K562 (cell line): Measurements from ENCODE around the gene POLR2M. TPM values are rescaled to one million over a fixed set of nuclear protein-coding genes. Genes with fewer than 3 reads are reported as not detected.

Source experiments
- ATAC-seq: fragments of 200-7000 bp; cut with Tn5 transposase; 3 replicates; pipeline ENCODE4 v1.9.1; 2020; ENCODE audit warnings: moderate library complexity
- BruUV-seq: library from RNA; stranded (reverse); fragments of 400-500 nt; replicated peaks from 2 replicates; lab custom pipeline; 2021; lab: Mats Ljungman, UMichigan
- CTCF ChIA-PET: fragments of 300-600 bp; formaldehyde crosslinking; extraction: SDS; loops from one replicate; lab custom pipeline; 2021; ENCODE audit warnings: low intra/inter-chr PET ratio; lab: Yijun Ruan, JAX
- POLR2A ChIA-PET: fragments of 300-600, 350-650 bp; sonication (Branson Sonifier 250); formaldehyde crosslinking; extraction: SDS; loops from one replicate; lab custom pipeline; 2021; ENCODE audit warnings: antibody characterized with exemption, inconsistent platforms; lab: Yijun Ruan, JAX
- DNase-seq, 4 experiments: peaks; one replicate each; pipeline versions ENCODE4 v3.0.0 to v3.0.0-alpha.2; 2011 to 2018; ENCODE audit warnings: low spot score in 3 of 4, mixed read lengths in 3 of 4; ENCODE audit errors: extremely low read depth in 1 of 4
- FAIRE-seq: peaks from 2 replicates; lab custom pipeline; 2011; peaks lifted over from hg19 to GRCh38; lab: Jason Lieb, UNC
- H2AFZ ChIP-seq: 2 replicates; pipeline ENCODE4 v1.6.0; 2011; ENCODE audit warnings: low read depth, low read length, control low read depth, inconsistent platforms
- H3K27ac ChIP-seq: fragments of 200-600 bp; 3 replicates; pipeline ENCODE4 v1.8.0; 2011; ENCODE audit warnings: low read depth, mild to moderate bottlenecking, control low read depth, inconsistent platforms, low read length, moderate library complexity, mixed read lengths; ENCODE audit errors: extremely low read depth
- H3K27me3 ChIP-seq, 2 experiments: fragments of 300-600 bp in 1 of 2; 2 replicates in 1 of 2; 3 replicates in 1 of 2; pipeline versions ENCODE4 v1.6.0 to v1.8.0; 2011; ENCODE audit warnings: inconsistent platforms in 2 of 2, low read length in 2 of 2, mild to moderate bottlenecking in 1 of 2, mixed read lengths in 1 of 2, moderate library complexity in 1 of 2; ENCODE audit not compliant: control insufficient read depth in 2 of 2, insufficient read depth in 2 of 2
- H3K36me3 ChIP-seq: fragments of 300-600 bp; 3 replicates; pipeline ENCODE4 v1.8.0; 2011; ENCODE audit warnings: mild to moderate bottlenecking, low read length, inconsistent platforms; ENCODE audit not compliant: control insufficient read depth, insufficient read depth
- H3K4me1 ChIP-seq, 2 experiments: fragments of 200-600 bp in 1 of 2; replicated peaks in 1 of 2; 2 replicates in 1 of 2; 3 replicates in 1 of 2; pipeline versions ENCODE4 v1.5.1 to v1.8.0; 2011; ENCODE audit warnings: inconsistent platforms in 2 of 2, low read length in 2 of 2, mild to moderate bottlenecking in 1 of 2, mixed read lengths in 1 of 2, moderate library complexity in 1 of 2; ENCODE audit not compliant: control insufficient read depth in 2 of 2, insufficient read depth in 2 of 2
- H3K4me2 ChIP-seq: 2 replicates; pipeline ENCODE4 v1.6.1; 2011; ENCODE audit warnings: low read length, control low read depth, inconsistent platforms, mixed read lengths; ENCODE audit not compliant: insufficient read depth
- H3K4me3 ChIP-seq: fragments of 200-600 bp; sonication (generic), shearing (Covaris generic); 2 replicates; pipeline ENCODE4 v1.5.1; 2016; ENCODE audit warnings: control low read depth, inconsistent platforms
- H3K79me2 ChIP-seq: fragments of 200-600 bp; 3 replicates; pipeline ENCODE4 v1.8.0; 2011; ENCODE audit warnings: low read length, inconsistent platforms; ENCODE audit not compliant: control insufficient read depth, insufficient read depth
- H3K9ac ChIP-seq, 2 experiments: 2 replicates each; pipeline versions ENCODE4 v1.6.0 to v1.6.1; 2011; ENCODE audit warnings: low read depth in 2 of 2, low read length in 2 of 2, control low read depth in 1 of 2, inconsistent platforms in 1 of 2, mild to moderate bottlenecking in 1 of 2, mixed read lengths in 1 of 2; ENCODE audit not compliant: insufficient read depth in 1 of 2
- H3K9me1 ChIP-seq: one replicate; pipeline ENCODE4 v1.6.0; 2011; ENCODE audit warnings: inconsistent platforms, mild to moderate bottlenecking, low read length, moderate library complexity; ENCODE audit not compliant: control insufficient read depth, insufficient read depth
- H3K9me3 ChIP-seq: replicated peaks from 2 replicates; pipeline ENCODE4 v1.5.1; 2011; ENCODE audit warnings: low read depth, low read length, inconsistent platforms; ENCODE audit not compliant: control insufficient read depth, insufficient read depth
- H4K20me1 ChIP-seq: replicated peaks from 2 replicates; pipeline ENCODE4 v1.6.1; 2011; ENCODE audit warnings: low read length, inconsistent platforms, mixed read lengths; ENCODE audit not compliant: control insufficient read depth, insufficient read depth
- ARNT ChIP-seq, 2 experiments: fragments of 450-650 bp; IDR thresholded peaks; 2 replicates each; pipeline ENCODE4 v1.6.1; 2016; ENCODE audit warnings: mild to moderate bottlenecking in 1 of 2
- GMEB1 ChIP-seq: fragments of 250-450 bp; sonication (Bioruptor Pico); IDR thresholded peaks from 2 replicates; pipeline ENCODE4 v1.4.0; 2020; ENCODE audit warnings: mild to moderate bottlenecking
- MEF2A ChIP-seq: IDR thresholded peaks from 2 replicates; pipeline ENCODE4 v1.6.1; 2011; ENCODE audit warnings: low read depth, mild to moderate bottlenecking, low read length, moderate library complexity; ENCODE audit not compliant: control insufficient read depth
- NR2F6 ChIP-seq: fragments of 450-650 bp; formaldehyde crosslinking; IDR thresholded peaks from 2 replicates; pipeline ENCODE4 v1.4.0; 2020; ENCODE audit warnings: mild to moderate bottlenecking
- POLR2AphosphoS5 ChIP-seq: IDR thresholded peaks from 2 replicates; pipeline ENCODE4 v1.6.1; 2011; ENCODE audit warnings: mild to moderate bottlenecking, low read depth, low read length, moderate library complexity; ENCODE audit not compliant: control insufficient read depth, insufficient read depth
- SREBF1 ChIP-seq: fragments of 150-350 bp; IDR thresholded peaks from 2 replicates; pipeline ENCODE4 v1.6.1; 2014; ENCODE audit warnings: antibody characterized with exemption, low read depth, low read length, borderline replicate concordance
- SREBF2 ChIP-seq: sonication (generic); formaldehyde crosslinking; IDR thresholded peaks from 2 replicates; pipeline ENCODE4 v1.4.0; 2020; ENCODE audit warnings: mild to moderate bottlenecking, missing genetic modification reagents
- XRCC4 ChIP-seq: IDR thresholded peaks from one replicate; pipeline ENCODE4 v1.6.1; 2011; ENCODE audit not compliant: insufficient read depth, insufficient read length; ENCODE audit errors: extremely low read depth
- ZNF12 ChIP-seq: sonication (generic); formaldehyde crosslinking; IDR thresholded peaks from 2 replicates; pipeline ENCODE4 v1.4.0; 2020; ENCODE audit warnings: mild to moderate bottlenecking, missing genetic modification reagents
- ZNF23 ChIP-seq: fragments of 250-450 bp; sonication (Bioruptor Pico); IDR thresholded peaks from 2 replicates; pipeline ENCODE4 v1.4.0; 2020; ENCODE audit warnings: mild to moderate bottlenecking
- ZNF232 ChIP-seq: sonication (generic); formaldehyde crosslinking; IDR thresholded peaks from 2 replicates; pipeline ENCODE4 v1.8.0; 2022; ENCODE audit warnings: mild to moderate bottlenecking, missing genetic modification reagents
- ZNF347 ChIP-seq: fragments of 450-650 bp; formaldehyde crosslinking; IDR thresholded peaks from 2 replicates; pipeline ENCODE4 v1.4.0; 2020; ENCODE audit warnings: low read depth, mild to moderate bottlenecking, moderate library complexity
- ZNF668 ChIP-seq: fragments of 250-450 bp; sonication (Bioruptor Pico); IDR thresholded peaks from 2 replicates; pipeline ENCODE4 v1.8.0; 2022; ENCODE audit warnings: mild to moderate bottlenecking, inconsistent platforms
- whole genome bisulfite sequencing: fragments of 100-300 bp; shearing (Covaris generic); methylation state at CpG from one replicate; pipeline ENCODE4 v1.1.6; 2016; ENCODE audit warnings: low coverage, mixed read lengths; ENCODE audit not compliant: insufficient coverage; ENCODE audit errors: missing lambda C conversion rate; 5-methylcytosine and 5-hydroxymethylcytosine counted together
- in situ Hi-C: fragments of 300-500 bp; cut with MboI; formaldehyde crosslinking; loops from 4 replicates; pipeline ENCODE4 v1.15.0; 2018; ENCODE audit warnings: inconsistent platforms, mixed read lengths
- intact Hi-C: fragments of 100-400 bp; cut with micrococcal nuclease; formaldehyde crosslinking; loops from 2 replicates; pipeline ENCODE4 v1.14.2; 2022
- polyA plus RNA-seq, 8 experiments: library from polyadenylated mRNA; depleted of rRNA in 4 of 8; stranded (reverse) in 5 of 8; unstranded in 3 of 8; fragments of >200 nt; fragmentation: Nextera tagmentation in 2 of 8; fragmentation: Illumina TruSeq in 1 of 8; extraction: Ambion mirVana in 2 of 8; extraction: Trizol in 1 of 8; gene quantifications; 2 replicates each; pipeline versions ENCODE4 v1.2.1 to v1.2.3, GENCODE V29; 2011 to 2014; ENCODE audit warnings: inconsistent platforms in 1 of 8, missing spikeins in 1 of 8
- total RNA-seq, 7 experiments: library from RNA; depleted of rRNA in 6 of 7; stranded (reverse); fragments of >200 nt in 6 of 7; fragmentation: Illumina TruSeq in 2 of 7; extraction: Trizol in 2 of 7; gene quantifications; 2 replicates each; pipeline versions ENCODE4 v1.2.1 to v1.2.3, GENCODE V29; 2011 to 2021; ENCODE audit warnings: low replicate concordance in 1 of 7
- TF ChIP-seq, protein P1 (sequence below): sonication (generic); formaldehyde crosslinking; IDR thresholded peaks from 2 replicates; pipeline ENCODE4 v1.8.0; 2023; ENCODE audit warnings: missing genetic modification reagents, mild to moderate bottlenecking, borderline replicate concordance

The POLR2M gene
- total and polyA plus RNA-seq, 9 of the 15 experiments (the other 6 are each of a cell fraction or from before 2014, with no cell fraction given) = 9.2 to 1,050 (median 43.0) TPM

DNA sequence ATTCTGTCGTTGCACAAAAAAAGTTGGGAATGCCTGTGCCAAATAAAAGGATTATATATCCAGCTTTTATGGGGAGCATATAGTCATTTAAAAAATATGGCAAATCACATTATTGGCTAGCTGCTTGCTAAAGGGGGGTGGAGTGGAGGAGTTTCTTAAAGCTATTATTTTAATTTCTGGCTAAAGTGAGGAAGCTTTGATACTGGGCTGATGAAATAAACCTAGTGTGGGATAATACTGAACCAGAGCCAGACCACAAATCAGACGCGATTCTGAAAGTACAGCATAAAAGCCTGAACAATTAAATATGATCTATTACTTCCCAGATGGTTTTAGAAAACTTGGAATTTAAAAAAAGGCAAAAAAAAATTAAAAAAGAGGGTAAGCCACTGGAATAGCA lies 14.4 kb downstream of the POLR2M start:
- Histone ChIP-seq H3K79me2 (no peaks in the 10 kb centered on the region), H3K36me3 (peaks cover 10% of the 10 kb centered on the region; the same call in 1 of the 3 replicates), H3K9ac (no peak overlapping the region), H3K9me1 (no peaks in the 10 kb centered on the region), H3K4me1 (no peaks in the 10 kb centered on the region), H3K27me3 (no peaks in the 10 kb centered on the region)
- in situ Hi-C loops (no loop called here), intact Hi-C loops (no loop called here)
- ChIA-PET CTCF (no interaction called here), POLR2A (interaction anchor here (1.1 to 2.6 kb wide), 2 partner anchors 9 to 14 kb away, joined by 7 to 9 read pairs; partner anchors contain the start of gene POLR2M)
- 87% methylated on average over 3 of the region's 3 CpGs for WGBS
- BruUV-seq = no TSS peak
- FAIRE-seq = no peak
- DNase-seq = no peak
- TF ChIP-seq ARNT (IDR thresholded peaks at IDR 0.05) = no peak
- no peak for TF ChIP-seq SREBF1
- TF ChIP-seq NR2F6 (CRISPR knock-in tag) = no peak
- TF ChIP-seq MEF2A = no peak
- TF ChIP-seq, protein P1, sequence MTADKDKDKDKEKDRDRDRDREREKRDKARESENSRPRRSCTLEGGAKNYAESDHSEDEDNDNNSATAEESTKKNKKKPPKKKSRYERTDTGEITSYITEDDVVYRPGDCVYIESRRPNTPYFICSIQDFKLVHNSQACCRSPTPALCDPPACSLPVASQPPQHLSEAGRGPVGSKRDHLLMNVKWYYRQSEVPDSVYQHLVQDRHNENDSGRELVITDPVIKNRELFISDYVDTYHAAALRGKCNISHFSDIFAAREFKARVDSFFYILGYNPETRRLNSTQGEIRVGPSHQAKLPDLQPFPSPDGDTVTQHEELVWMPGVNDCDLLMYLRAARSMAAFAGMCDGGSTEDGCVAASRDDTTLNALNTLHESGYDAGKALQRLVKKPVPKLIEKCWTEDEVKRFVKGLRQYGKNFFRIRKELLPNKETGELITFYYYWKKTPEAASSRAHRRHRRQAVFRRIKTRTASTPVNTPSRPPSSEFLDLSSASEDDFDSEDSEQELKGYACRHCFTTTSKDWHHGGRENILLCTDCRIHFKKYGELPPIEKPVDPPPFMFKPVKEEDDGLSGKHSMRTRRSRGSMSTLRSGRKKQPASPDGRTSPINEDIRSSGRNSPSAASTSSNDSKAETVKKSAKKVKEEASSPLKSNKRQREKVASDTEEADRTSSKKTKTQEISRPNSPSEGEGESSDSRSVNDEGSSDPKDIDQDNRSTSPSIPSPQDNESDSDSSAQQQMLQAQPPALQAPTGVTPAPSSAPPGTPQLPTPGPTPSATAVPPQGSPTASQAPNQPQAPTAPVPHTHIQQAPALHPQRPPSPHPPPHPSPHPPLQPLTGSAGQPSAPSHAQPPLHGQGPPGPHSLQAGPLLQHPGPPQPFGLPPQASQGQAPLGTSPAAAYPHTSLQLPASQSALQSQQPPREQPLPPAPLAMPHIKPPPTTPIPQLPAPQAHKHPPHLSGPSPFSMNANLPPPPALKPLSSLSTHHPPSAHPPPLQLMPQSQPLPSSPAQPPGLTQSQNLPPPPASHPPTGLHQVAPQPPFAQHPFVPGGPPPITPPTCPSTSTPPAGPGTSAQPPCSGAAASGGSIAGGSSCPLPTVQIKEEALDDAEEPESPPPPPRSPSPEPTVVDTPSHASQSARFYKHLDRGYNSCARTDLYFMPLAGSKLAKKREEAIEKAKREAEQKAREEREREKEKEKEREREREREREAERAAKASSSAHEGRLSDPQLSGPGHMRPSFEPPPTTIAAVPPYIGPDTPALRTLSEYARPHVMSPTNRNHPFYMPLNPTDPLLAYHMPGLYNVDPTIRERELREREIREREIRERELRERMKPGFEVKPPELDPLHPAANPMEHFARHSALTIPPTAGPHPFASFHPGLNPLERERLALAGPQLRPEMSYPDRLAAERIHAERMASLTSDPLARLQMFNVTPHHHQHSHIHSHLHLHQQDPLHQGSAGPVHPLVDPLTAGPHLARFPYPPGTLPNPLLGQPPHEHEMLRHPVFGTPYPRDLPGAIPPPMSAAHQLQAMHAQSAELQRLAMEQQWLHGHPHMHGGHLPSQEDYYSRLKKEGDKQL (CRISPR knock-in tag) = no peak
- TF ChIP-seq ZNF347 (CRISPR knock-in tag) = no peak
- no peak for TF ChIP-seq ZNF23 (CRISPR knock-in tag)
- no peak for TF ChIP-seq ZNF668 (CRISPR knock-in tag)
- TF ChIP-seq POLR2AphosphoS5 = no peak
- TF ChIP-seq GMEB1 (CRISPR knock-in tag) = no peak
- TF ChIP-seq SREBF2 (CRISPR knock-in tag) = no peak
- TF ChIP-seq ZNF12 (CRISPR knock-in tag) = no peak
- TF ChIP-seq ZNF232 (CRISPR knock-in tag) = no peak
- TF ChIP-seq XRCC4 = no peak
- TF ChIP-seq, all 486 proteins: peak for 0
- H3K4me3 ChIP-seq = no peak overlapping the region
- H3K9me3 ChIP-seq = no peaks in the 10 kb centered on the region
- H4K20me1 ChIP-seq = no peaks in the 10 kb centered on the region
- ATAC-seq = no peak
- H2AFZ ChIP-seq = no peak overlapping the region
- no peak overlapping the region for H3K27ac ChIP-seq
- no peak overlapping the region for H3K4me2 ChIP-seq
